HL-60 (cell line): Measurements from ENCODE around the gene SPATA32.
A peak's percentile ranks its signal among the peaks of the same experiment; 100 is the strongest.

Experiments
- DNase-seq, 2 experiments: peaks; one replicate each; pipeline ENCODE4 v3.0.0-alpha.2; 2010 to 2020; ENCODE audit warnings: low read depth in 1 of 2, low spot score in 1 of 2
- H3K27ac ChIP-seq: fragments of 250-450 bp; sonication (Bioruptor Pico); replicated peaks from 2 replicates; pipeline ENCODE4 v1.5.1; 2020; ENCODE audit warnings: mild to moderate bottlenecking, moderate library complexity
- H3K27me3 ChIP-seq: fragments of 250-450 bp; sonication (Bioruptor Pico); 2 replicates; pipeline ENCODE4 v1.5.1; 2021; ENCODE audit warnings: mild to moderate bottlenecking, moderate library complexity; ENCODE audit not compliant: insufficient read depth, poor library complexity, severe bottlenecking
- H3K4me3 ChIP-seq: replicated peaks from 2 replicates; pipeline ENCODE4 v1.5.1; 2011; ENCODE audit warnings: mild to moderate bottlenecking, control low read depth, low read length; ENCODE audit not compliant: insufficient read depth
- GABPA ChIP-seq: IDR thresholded peaks from 2 replicates; pipeline ENCODE4 v1.6.1; 2012; ENCODE audit warnings: low read depth
- POLR2AphosphoS5 ChIP-seq: IDR thresholded peaks from 2 replicates; pipeline ENCODE4 v1.6.1; 2012; ENCODE audit warnings: low read depth
- SPI1 ChIP-seq: IDR thresholded peaks from 2 replicates; pipeline ENCODE4 v1.6.1; 2012; ENCODE audit warnings: low read depth, mild to moderate bottlenecking, borderline replicate concordance
- TF ChIP-seq, protein P1 (sequence below): IDR thresholded peaks from one replicate; pipeline ENCODE4 v1.5.1; 2011; ENCODE audit warnings: low read length, control low read depth, inconsistent platforms; ENCODE audit not compliant: insufficient read depth
- TF ChIP-seq, protein P2 (sequence below): IDR thresholded peaks from 2 replicates; pipeline ENCODE4 v1.6.1; 2012; ENCODE audit warnings: low read depth; ENCODE audit not compliant: insufficient replicate concordance

SPATA32 gene

DNA sequence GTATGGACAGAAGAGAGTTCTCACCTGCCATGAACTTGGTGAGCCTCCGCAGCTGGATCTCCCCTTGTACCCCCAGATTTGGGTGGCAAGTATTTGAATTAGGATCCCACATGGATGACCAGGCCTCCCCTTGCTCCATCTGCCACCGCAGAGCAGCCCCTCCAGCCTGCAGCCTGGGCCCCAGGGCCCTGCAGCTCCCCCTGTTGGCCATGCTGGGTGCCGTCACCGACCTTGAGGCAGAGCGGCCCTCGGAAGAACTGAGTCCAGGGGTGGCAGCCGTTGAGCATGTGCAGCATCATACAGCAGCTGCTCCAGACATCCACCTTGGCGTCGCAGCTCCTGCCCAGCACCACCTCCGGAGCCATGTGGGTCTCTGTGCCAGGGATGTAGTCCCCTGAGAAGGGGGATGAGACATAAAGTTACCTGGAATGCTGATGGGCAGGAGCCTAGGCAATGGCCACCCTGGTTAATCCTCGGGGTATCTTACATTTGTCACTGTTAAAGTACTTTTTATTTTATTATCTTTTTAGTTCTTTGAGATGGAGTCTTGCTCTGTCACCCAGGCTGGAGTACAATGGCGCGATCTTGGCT, 9.0 kb upstream of the SPATA32 start:
- H3K27ac ChIP-seq = no peak overlapping the region
- TF ChIP-seq, protein P1, sequence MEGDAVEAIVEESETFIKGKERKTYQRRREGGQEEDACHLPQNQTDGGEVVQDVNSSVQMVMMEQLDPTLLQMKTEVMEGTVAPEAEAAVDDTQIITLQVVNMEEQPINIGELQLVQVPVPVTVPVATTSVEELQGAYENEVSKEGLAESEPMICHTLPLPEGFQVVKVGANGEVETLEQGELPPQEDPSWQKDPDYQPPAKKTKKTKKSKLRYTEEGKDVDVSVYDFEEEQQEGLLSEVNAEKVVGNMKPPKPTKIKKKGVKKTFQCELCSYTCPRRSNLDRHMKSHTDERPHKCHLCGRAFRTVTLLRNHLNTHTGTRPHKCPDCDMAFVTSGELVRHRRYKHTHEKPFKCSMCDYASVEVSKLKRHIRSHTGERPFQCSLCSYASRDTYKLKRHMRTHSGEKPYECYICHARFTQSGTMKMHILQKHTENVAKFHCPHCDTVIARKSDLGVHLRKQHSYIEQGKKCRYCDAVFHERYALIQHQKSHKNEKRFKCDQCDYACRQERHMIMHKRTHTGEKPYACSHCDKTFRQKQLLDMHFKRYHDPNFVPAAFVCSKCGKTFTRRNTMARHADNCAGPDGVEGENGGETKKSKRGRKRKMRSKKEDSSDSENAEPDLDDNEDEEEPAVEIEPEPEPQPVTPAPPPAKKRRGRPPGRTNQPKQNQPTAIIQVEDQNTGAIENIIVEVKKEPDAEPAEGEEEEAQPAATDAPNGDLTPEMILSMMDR = peak; percentile 74
- TF ChIP-seq GABPA = no peak
- H3K4me3 ChIP-seq = no peak overlapping the region
- no peaks in the 10 kb centered on the region for H3K27me3 ChIP-seq
- peak in 1 of 2 experiments; percentile 39 for DNase-seq

DNA sequence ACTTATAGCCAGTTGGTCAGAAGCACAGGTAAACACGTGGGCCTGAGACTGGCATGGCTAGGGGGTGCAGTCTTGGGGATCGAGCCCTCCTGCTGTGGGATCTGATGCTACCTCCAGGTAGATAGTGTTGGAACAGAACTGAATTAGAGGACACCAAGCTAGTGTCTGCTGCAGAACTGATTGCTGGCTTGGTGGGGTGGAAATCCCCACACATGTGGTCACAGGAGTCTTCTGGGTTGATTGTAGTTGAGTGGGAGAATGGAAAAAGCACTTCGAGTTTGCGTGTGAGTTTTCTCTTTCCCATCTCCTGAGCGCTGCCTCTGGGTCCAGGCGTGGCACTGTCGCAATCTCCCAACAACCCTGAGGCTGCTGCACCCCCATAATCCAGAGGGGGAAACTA, 8.0 kb upstream of the SPATA32 start:
- TF ChIP-seq GABPA = no peak
- Histone ChIP-seq H3K4me3 (no peak overlapping the region), H3K27me3 (no peaks in the 10 kb centered on the region), H3K27ac (no peak overlapping the region)
- DNase-seq = no peak

DNA sequence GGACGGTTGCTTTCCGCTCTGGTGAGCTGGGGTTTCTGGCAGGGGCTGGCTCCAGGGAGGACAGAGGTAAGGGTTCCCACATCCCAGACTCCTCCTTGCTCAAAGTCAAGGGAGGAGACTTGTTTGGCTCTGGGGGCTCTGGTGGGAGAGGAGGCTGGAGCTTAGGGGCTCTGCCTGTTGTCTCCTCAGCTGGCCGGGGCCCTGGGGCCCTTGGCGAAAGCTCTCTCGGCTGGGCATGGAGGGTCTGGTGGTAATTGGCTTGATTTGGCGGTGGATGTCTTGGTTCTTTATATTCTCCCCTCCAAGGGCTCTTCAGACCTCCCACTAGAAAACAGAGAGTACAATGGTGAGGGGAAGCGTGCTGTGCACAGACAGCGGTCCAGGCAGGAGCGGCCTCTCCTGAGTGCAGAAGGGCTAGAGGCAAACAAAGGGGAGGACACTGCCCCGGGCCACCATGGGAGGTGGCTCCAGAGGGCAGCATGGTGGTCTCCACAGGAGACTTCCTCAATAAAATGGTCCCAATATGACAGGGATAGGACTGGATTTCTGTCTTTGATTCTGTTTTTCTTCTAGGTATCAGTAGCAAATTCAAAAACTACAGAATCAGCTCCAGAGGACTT, 5.7 kb upstream of the SPATA32 start:
- H3K4me3 ChIP-seq = no peak overlapping the region
- no peak overlapping the region for H3K27ac ChIP-seq
- H3K27me3 ChIP-seq = no peaks in the 10 kb centered on the region
- no peak for DNase-seq
- TF ChIP-seq SPI1 (no peak), GABPA (no peak), POLR2AphosphoS5 (no peak)
- TF ChIP-seq, protein P2, sequence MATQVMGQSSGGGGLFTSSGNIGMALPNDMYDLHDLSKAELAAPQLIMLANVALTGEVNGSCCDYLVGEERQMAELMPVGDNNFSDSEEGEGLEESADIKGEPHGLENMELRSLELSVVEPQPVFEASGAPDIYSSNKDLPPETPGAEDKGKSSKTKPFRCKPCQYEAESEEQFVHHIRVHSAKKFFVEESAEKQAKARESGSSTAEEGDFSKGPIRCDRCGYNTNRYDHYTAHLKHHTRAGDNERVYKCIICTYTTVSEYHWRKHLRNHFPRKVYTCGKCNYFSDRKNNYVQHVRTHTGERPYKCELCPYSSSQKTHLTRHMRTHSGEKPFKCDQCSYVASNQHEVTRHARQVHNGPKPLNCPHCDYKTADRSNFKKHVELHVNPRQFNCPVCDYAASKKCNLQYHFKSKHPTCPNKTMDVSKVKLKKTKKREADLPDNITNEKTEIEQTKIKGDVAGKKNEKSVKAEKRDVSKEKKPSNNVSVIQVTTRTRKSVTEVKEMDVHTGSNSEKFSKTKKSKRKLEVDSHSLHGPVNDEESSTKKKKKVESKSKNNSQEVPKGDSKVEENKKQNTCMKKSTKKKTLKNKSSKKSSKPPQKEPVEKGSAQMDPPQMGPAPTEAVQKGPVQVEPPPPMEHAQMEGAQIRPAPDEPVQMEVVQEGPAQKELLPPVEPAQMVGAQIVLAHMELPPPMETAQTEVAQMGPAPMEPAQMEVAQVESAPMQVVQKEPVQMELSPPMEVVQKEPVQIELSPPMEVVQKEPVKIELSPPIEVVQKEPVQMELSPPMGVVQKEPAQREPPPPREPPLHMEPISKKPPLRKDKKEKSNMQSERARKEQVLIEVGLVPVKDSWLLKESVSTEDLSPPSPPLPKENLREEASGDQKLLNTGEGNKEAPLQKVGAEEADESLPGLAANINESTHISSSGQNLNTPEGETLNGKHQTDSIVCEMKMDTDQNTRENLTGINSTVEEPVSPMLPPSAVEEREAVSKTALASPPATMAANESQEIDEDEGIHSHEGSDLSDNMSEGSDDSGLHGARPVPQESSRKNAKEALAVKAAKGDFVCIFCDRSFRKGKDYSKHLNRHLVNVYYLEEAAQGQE = no peak
- TF ChIP-seq, protein P1 = no peak

DNA sequence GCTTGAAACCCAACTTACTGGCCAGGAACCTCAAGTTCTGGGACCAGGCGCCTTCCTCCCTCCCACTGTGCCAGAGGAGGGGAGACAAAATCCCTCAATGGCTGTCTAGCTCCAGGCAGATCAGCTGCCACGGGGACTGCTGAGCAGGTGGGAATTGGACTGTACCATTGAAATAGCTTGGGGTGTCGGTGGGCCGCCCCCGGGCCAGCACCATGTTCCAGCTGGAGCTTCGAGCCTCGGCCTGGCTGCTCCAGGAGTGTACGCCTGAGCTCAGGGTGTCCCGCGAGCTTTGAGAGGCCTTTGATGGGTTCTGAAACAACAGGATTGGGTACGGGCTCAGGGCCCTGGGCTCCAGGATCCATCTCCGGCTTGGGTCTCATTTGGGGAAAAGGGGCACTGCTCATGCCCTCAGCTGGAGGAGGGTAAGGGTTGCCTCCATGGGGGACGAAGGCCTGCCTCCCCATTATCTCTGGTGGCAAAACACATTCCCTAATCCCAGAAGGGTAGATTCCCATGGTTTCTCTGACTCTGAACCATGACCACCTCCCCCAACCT, 4.6 kb upstream of the SPATA32 start:
- TF ChIP-seq GABPA = no peak
- TF ChIP-seq SPI1 = no peak
- no peak for TF ChIP-seq POLR2AphosphoS5
- TF ChIP-seq, protein P2 = no peak
- TF ChIP-seq, protein P1 = no peak
- Histone ChIP-seq H3K4me3 (no peak overlapping the region), H3K27ac (no peak overlapping the region), H3K27me3 (no peaks in the 10 kb centered on the region)
- DNase-seq = no peak
